OCI-LY7 (cell line): ENCODE measurements around the gene WWOX. TPM values are rescaled to one million over a fixed set of nuclear protein-coding genes. Genes with fewer than 3 reads are reported as not detected.

Experiments
- BruUV-seq: library from RNA; stranded (reverse); fragments of 400-500 nt; replicated peaks from 2 replicates; lab custom pipeline; 2021; lab: Mats Ljungman, UMichigan
- CTCF ChIA-PET: fragments of 300-600 bp; sonication (Branson Sonifier 250); formaldehyde crosslinking; loops from one replicate; lab custom pipeline; 2022; ENCODE audit warnings: antibody characterized with exemption; ENCODE audit not compliant: unreplicated experiment; lab: Charles Lee
- POLR2A ChIA-PET: fragments of 300-600 bp; sonication (Branson Sonifier 250); formaldehyde crosslinking; loops from one replicate; lab custom pipeline; 2022; ENCODE audit warnings: antibody characterized with exemption; lab: Charles Lee
- DNase-seq: peaks from one replicate; pipeline ENCODE4 v3.0.0-alpha.2; 2015; ENCODE audit warnings: low spot score
- H2AFZ ChIP-seq: fragments of 200-600 bp; sonication (generic), shearing (Covaris generic); 2 replicates; pipeline ENCODE4 v1.6.1; 2014; ENCODE audit warnings: mild to moderate bottlenecking, antibody characterized with exemption, low read length, moderate library complexity
- H3K27ac ChIP-seq: fragments of 200-600 bp; sonication (generic); 2 replicates; pipeline ENCODE4 v1.5.1; 2014; ENCODE audit warnings: mixed run types, low read depth, mild to moderate bottlenecking, moderate library complexity, low read length, inconsistent platforms; ENCODE audit not compliant: poor library complexity, severe bottlenecking
- H3K36me3 ChIP-seq: fragments of 200-600 bp; sonication (generic); 2 replicates; pipeline ENCODE4 v1.6.1; 2014; ENCODE audit warnings: mild to moderate bottlenecking, antibody characterized with exemption, low read length, moderate library complexity, mixed read lengths; ENCODE audit not compliant: insufficient read depth
- H3K4me1 ChIP-seq: fragments of 200-600 bp; sonication (generic); 2 replicates; pipeline ENCODE4 v1.5.1; 2014; ENCODE audit warnings: mild to moderate bottlenecking, low read length; ENCODE audit not compliant: insufficient read depth, poor library complexity, severe bottlenecking
- H3K4me2 ChIP-seq: fragments of 200-600 bp; sonication (generic); 2 replicates; pipeline ENCODE4 v1.6.1; 2014; ENCODE audit warnings: mild to moderate bottlenecking, low read length
- H3K4me3 ChIP-seq: fragments of 200-600 bp; sonication (generic); 2 replicates; pipeline ENCODE4 v1.5.1; 2014; ENCODE audit warnings: mild to moderate bottlenecking, low read depth, low read length; ENCODE audit not compliant: poor library complexity, severe bottlenecking
- H3K79me2 ChIP-seq: fragments of 200-600 bp; sonication (generic); 2 replicates; pipeline ENCODE4 v1.6.1; 2016; ENCODE audit warnings: low read depth, mild to moderate bottlenecking, low read length, moderate library complexity, mixed read lengths; ENCODE audit not compliant: insufficient read depth
- H3K9me2 ChIP-seq: fragments of 200-600 bp; sonication (generic); 2 replicates; pipeline ENCODE4 v1.6.1; 2016; ENCODE audit warnings: mild to moderate bottlenecking, low read length, mixed read lengths; ENCODE audit not compliant: insufficient read depth
- H3K9me3 ChIP-seq: fragments of 200-600 bp; sonication (generic); 2 replicates; pipeline ENCODE4 v1.6.1; 2014; ENCODE audit warnings: mild to moderate bottlenecking, mixed run types, low read length, mixed read lengths
- H4K20me1 ChIP-seq: fragments of 200-600 bp; sonication (generic); 2 replicates; pipeline ENCODE4 v1.6.1; 2014; ENCODE audit warnings: mild to moderate bottlenecking, antibody characterized with exemption, low read length, moderate library complexity, mixed read lengths; ENCODE audit not compliant: insufficient read depth
- EZH2phosphoT487 ChIP-seq: fragments of 200-600 bp; sonication (generic); IDR thresholded peaks from 2 replicates; pipeline ENCODE4 v1.6.1; 2018; ENCODE audit warnings: low read depth, borderline replicate concordance, mild to moderate bottlenecking, mixed run types, antibody characterized with exemption, low read length, moderate library complexity, mixed read lengths
- intact Hi-C: fragments of 100-400 bp; cut with micrococcal nuclease; formaldehyde crosslinking; loops from one replicate; pipeline ENCODE4 v1.10.0; 2022; ENCODE audit not compliant: unreplicated experiment
- total RNA-seq, 2 experiments: library from RNA; depleted of rRNA in 1 of 2; stranded (reverse); fragments of >200 nt in 1 of 2; shearing (Covaris generic) in 1 of 2; gene quantifications; 2 replicates each; pipeline ENCODE4 v1.2.3, GENCODE V29; 2014 to 2022
- TF ChIP-seq, protein P1 (sequence below): fragments of 200-600 bp; sonication (generic); conservative IDR thresholded peaks from 2 replicates; pipeline ENCODE4 v1.5.1; 2014; ENCODE audit warnings: mild to moderate bottlenecking, antibody characterized with exemption, low read length, moderate library complexity, mixed read lengths

Gene WWOX
- total RNA-seq, 2 experiments from 2014 or later: 40.2 to 47.6 TPM

DNA sequence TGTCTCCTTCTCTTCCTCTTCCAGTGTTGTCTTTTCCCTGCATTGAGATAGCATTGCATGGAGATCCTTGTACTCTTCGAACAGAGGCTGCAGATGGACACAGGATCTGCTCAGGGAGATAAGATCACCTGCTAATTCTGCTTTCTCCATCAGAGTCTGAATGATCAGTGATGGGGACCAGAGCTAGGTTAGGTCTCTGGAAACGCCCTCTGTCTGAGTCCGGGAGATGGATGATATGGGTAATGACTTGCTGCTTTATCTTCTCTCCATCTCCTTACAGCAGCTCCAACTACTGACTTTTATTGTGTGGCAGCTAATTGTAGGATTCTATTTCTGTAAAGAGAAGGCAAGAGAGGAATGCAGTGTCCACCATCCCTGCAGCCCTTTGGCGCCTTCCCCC lies 435.6 kb downstream of the WWOX start:
- H3K27ac ChIP-seq: no peak overlapping the region
- no TSS peak for BruUV-seq
- H2AFZ ChIP-seq: no peak overlapping the region
- H3K4me3 ChIP-seq: no peak overlapping the region
- H3K79me2 ChIP-seq: no peaks in the 10 kb centered on the region
- no peak for DNase-seq
- H3K4me1 ChIP-seq: no peaks in the 10 kb centered on the region
- H3K4me2 ChIP-seq: no peak overlapping the region
- no peak for TF ChIP-seq EZH2phosphoT487
- TF ChIP-seq, protein P1, sequence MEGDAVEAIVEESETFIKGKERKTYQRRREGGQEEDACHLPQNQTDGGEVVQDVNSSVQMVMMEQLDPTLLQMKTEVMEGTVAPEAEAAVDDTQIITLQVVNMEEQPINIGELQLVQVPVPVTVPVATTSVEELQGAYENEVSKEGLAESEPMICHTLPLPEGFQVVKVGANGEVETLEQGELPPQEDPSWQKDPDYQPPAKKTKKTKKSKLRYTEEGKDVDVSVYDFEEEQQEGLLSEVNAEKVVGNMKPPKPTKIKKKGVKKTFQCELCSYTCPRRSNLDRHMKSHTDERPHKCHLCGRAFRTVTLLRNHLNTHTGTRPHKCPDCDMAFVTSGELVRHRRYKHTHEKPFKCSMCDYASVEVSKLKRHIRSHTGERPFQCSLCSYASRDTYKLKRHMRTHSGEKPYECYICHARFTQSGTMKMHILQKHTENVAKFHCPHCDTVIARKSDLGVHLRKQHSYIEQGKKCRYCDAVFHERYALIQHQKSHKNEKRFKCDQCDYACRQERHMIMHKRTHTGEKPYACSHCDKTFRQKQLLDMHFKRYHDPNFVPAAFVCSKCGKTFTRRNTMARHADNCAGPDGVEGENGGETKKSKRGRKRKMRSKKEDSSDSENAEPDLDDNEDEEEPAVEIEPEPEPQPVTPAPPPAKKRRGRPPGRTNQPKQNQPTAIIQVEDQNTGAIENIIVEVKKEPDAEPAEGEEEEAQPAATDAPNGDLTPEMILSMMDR: no peak
- H3K9me2 ChIP-seq: no peaks in the 10 kb centered on the region
- POLR2A ChIA-PET: no interaction called here
- CTCF ChIA-PET: no interaction called here
- H3K9me3 ChIP-seq: no peaks in the 10 kb centered on the region
- H3K36me3 ChIP-seq: no peaks in the 10 kb centered on the region
- intact Hi-C loops: no loop called here
- no peaks in the 10 kb centered on the region for H4K20me1 ChIP-seq

DNA sequence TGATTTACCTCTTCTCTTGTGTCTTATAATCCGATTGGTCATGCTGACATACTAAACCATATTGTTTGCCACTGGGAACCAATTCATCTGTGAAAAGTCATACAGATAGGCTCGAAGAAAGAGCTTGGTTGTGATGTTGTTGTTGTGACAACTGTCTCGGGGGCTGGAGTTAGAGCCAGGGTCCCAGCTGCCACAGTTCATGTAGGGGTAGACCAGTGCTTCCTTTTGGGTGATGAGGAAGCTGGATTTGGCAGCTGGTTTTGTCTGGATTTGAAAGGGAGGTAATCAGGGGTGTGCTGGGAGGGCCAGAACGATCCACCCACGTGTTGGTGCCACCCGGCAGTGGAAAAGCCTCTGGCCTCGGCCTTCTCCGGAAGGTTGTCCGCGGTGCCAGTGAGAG lies 438.1 kb downstream of the WWOX start:
- no TSS peak for BruUV-seq
- ChIA-PET POLR2A (interaction anchor here (1.0 kb wide), 1 partner anchor 23 kb away, joined by 3 read pairs; no protein-coding TSS in a partner anchor), CTCF (no interaction called here)
- Histone ChIP-seq H4K20me1 (no peaks in the 10 kb centered on the region), H3K4me1 (no peaks in the 10 kb centered on the region), H3K36me3 (no peaks in the 10 kb centered on the region), H3K79me2 (no peaks in the 10 kb centered on the region), H3K4me3 (no peak overlapping the region), H3K4me2 (no peak overlapping the region), H2AFZ (no peak overlapping the region), H3K9me2 (no peaks in the 10 kb centered on the region), H3K27ac (no peak overlapping the region), H3K9me3 (no peaks in the 10 kb centered on the region)
- TF ChIP-seq EZH2phosphoT487: no peak
- TF ChIP-seq, protein P1: no peak
- intact Hi-C loops: no loop called here
- DNase-seq: no peak

DNA sequence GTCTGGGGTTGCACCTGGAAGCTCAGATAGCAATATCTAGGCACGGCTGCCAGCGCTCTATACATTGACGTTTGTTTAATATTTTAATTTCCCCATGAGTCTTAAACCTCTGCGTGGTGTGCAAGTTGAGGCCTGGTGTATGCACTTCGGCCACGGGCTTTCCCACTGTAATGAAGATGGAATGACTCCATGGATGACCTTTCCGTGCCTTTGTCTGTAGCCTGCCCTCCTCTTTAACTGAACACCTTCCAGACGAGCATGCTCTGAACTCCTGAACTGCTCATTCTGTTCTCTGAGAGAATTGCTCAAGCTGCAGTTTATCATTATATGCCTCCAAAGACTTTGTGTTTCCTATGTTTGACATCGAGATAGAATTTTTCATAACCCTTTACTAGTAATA lies 438.8 kb downstream of the WWOX start:
- intact Hi-C loops: no loop called here
- H3K36me3 ChIP-seq: no peaks in the 10 kb centered on the region
- no peak overlapping the region for H3K27ac ChIP-seq
- no TSS peak for BruUV-seq
- ChIA-PET POLR2A (interaction anchor here (1.0 kb wide), 1 partner anchor 24 kb away, joined by 3 read pairs; no protein-coding TSS in a partner anchor), CTCF (no interaction called here)
- H3K4me3 ChIP-seq: no peak overlapping the region
- no peaks in the 10 kb centered on the region for H4K20me1 ChIP-seq
- DNase-seq: no peak
- TF ChIP-seq, protein P1: no peak
- TF ChIP-seq EZH2phosphoT487: no peak
- no peak overlapping the region for H3K4me2 ChIP-seq
- no peaks in the 10 kb centered on the region for H3K9me2 ChIP-seq
- H3K9me3 ChIP-seq: no peaks in the 10 kb centered on the region
- H3K4me1 ChIP-seq: no peaks in the 10 kb centered on the region
- no peak overlapping the region for H2AFZ ChIP-seq
- no peaks in the 10 kb centered on the region for H3K79me2 ChIP-seq
